NCI-H1694 treated with DMSO at 0.1 percent for 48 hours (cell line): ENCODE results near the gene DOK1.

Source experiments
- DNase-seq: peaks from one replicate; lab custom pipeline; 2025; lab: John Stamatoyannopoulos, UW

DOK1 gene

GRCh38 chr2:74553892-74554819 is at the start of gene DOK1, which contains the start of gene LOXL3:
Gene DOK1 (plus strand): TSS chr2:74554720. CDS start chr2:74554755, 35 bp downstream.
Gene LOXL3 (minus strand): TSS chr2:74553942. CDS start chr2:74552634, 1,308 bp downstream.
- no peak for DNase-seq

GRCh38 chr2:74505448-74506246 is 48.9 kb upstream of the DOK1 start:
- no peak for DNase-seq

GRCh38 chr2:74507145-74507925 is 47.2 kb upstream of the DOK1 start, which contains the start of gene PCGF1:
Gene PCGF1 (minus strand): TSS chr2:74507695. CDS start chr2:74507668, 27 bp downstream.
- peak; percentile 98 for DNase-seq

- DNase-seq: peak; percentile 48
Observed at GRCh38 chr2:74507926-74508520, 46.5 kb upstream of the DOK1 start.

- no peak for DNase-seq
Observed at GRCh38 chr2:74510272-74510671, 44.2 kb upstream of the DOK1 start.

- no peak for DNase-seq
Observed at GRCh38 chr2:74511104-74511989, 43.2 kb upstream of the DOK1 start.

- no peak for DNase-seq
Observed at GRCh38 chr2:74512744-74513604, 41.5 kb upstream of the DOK1 start.

GRCh38 chr2:74513605-74514367 is 40.7 kb upstream of the DOK1 start:
- no peak for DNase-seq

GRCh38 chr2:74514368-74515270 is 39.9 kb upstream of the DOK1 start, which contains the start of gene TLX2:
Gene TLX2 (plus strand): TSS chr2:74514450. CDS start chr2:74514807, 357 bp downstream.
- DNase-seq: no peak

- DNase-seq: no peak
Observed at GRCh38 chr2:74515271-74515980, 39.1 kb upstream of the DOK1 start.

GRCh38 chr2:74515981-74516633 is 38.4 kb upstream of the DOK1 start:
- DNase-seq: no peak

GRCh38 chr2:74516650-74517049 is 37.9 kb upstream of the DOK1 start:
- DNase-seq: no peak

GRCh38 chr2:74522516-74522915 is 32.0 kb upstream of the DOK1 start:
- DNase-seq: no peak

GRCh38 chr2:74524005-74524404 is 30.5 kb upstream of the DOK1 start:
- no peak for DNase-seq

GRCh38 chr2:74524955-74525716 is 29.4 kb upstream of the DOK1 start:
- DNase-seq: no peak
